K562 (cell line): ENCODE measurements around the gene EIF4EBP2. TPM values are rescaled to one million over a fixed set of nuclear protein-coding genes. Genes with fewer than 3 reads are reported as not detected.

Source experiments
- ATAC-seq: fragments of 200-7000 bp; cut with Tn5 transposase; 3 replicates; pipeline ENCODE4 v1.9.1; 2020; ENCODE audit warnings: moderate library complexity
- BruUV-seq: library from RNA; stranded (reverse); fragments of 400-500 nt; replicated peaks from 2 replicates; lab custom pipeline; 2021; lab: Mats Ljungman, UMichigan
- CTCF ChIA-PET: fragments of 300-600 bp; formaldehyde crosslinking; extraction: SDS; loops from one replicate; lab custom pipeline; 2021; ENCODE audit warnings: low intra/inter-chr PET ratio; lab: Yijun Ruan, JAX
- POLR2A ChIA-PET: fragments of 300-600, 350-650 bp; sonication (Branson Sonifier 250); formaldehyde crosslinking; extraction: SDS; loops from one replicate; lab custom pipeline; 2021; ENCODE audit warnings: antibody characterized with exemption, inconsistent platforms; lab: Yijun Ruan, JAX
- DNase-seq, 4 experiments: peaks; one replicate each; pipeline versions ENCODE4 v3.0.0 to v3.0.0-alpha.2; 2011 to 2018; ENCODE audit warnings: low spot score in 3 of 4, mixed read lengths in 3 of 4; ENCODE audit errors: extremely low read depth in 1 of 4
- FAIRE-seq: peaks from 2 replicates; lab custom pipeline; 2011; peaks lifted over from hg19 to GRCh38; lab: Jason Lieb, UNC
- H2AFZ ChIP-seq: 2 replicates; pipeline ENCODE4 v1.6.0; 2011; ENCODE audit warnings: low read depth, low read length, control low read depth, inconsistent platforms
- H3K27ac ChIP-seq: fragments of 200-600 bp; 3 replicates; pipeline ENCODE4 v1.8.0; 2011; ENCODE audit warnings: low read depth, mild to moderate bottlenecking, control low read depth, inconsistent platforms, low read length, moderate library complexity, mixed read lengths; ENCODE audit errors: extremely low read depth
- H3K27me3 ChIP-seq, 2 experiments: fragments of 300-600 bp in 1 of 2; 2 replicates in 1 of 2; 3 replicates in 1 of 2; pipeline versions ENCODE4 v1.6.0 to v1.8.0; 2011; ENCODE audit warnings: inconsistent platforms in 2 of 2, low read length in 2 of 2, mild to moderate bottlenecking in 1 of 2, mixed read lengths in 1 of 2, moderate library complexity in 1 of 2; ENCODE audit not compliant: control insufficient read depth in 2 of 2, insufficient read depth in 2 of 2
- H3K36me3 ChIP-seq: fragments of 300-600 bp; 3 replicates; pipeline ENCODE4 v1.8.0; 2011; ENCODE audit warnings: mild to moderate bottlenecking, low read length, inconsistent platforms; ENCODE audit not compliant: control insufficient read depth, insufficient read depth
- H3K4me1 ChIP-seq, 2 experiments: fragments of 200-600 bp in 1 of 2; replicated peaks in 1 of 2; 2 replicates in 1 of 2; 3 replicates in 1 of 2; pipeline versions ENCODE4 v1.5.1 to v1.8.0; 2011; ENCODE audit warnings: inconsistent platforms in 2 of 2, low read length in 2 of 2, mild to moderate bottlenecking in 1 of 2, mixed read lengths in 1 of 2, moderate library complexity in 1 of 2; ENCODE audit not compliant: control insufficient read depth in 2 of 2, insufficient read depth in 2 of 2
- H3K4me2 ChIP-seq: 2 replicates; pipeline ENCODE4 v1.6.1; 2011; ENCODE audit warnings: low read length, control low read depth, inconsistent platforms, mixed read lengths; ENCODE audit not compliant: insufficient read depth
- H3K4me3 ChIP-seq: fragments of 200-600 bp; sonication (generic), shearing (Covaris generic); 2 replicates; pipeline ENCODE4 v1.5.1; 2016; ENCODE audit warnings: control low read depth, inconsistent platforms
- H3K79me2 ChIP-seq: fragments of 200-600 bp; 3 replicates; pipeline ENCODE4 v1.8.0; 2011; ENCODE audit warnings: low read length, inconsistent platforms; ENCODE audit not compliant: control insufficient read depth, insufficient read depth
- H3K9ac ChIP-seq, 2 experiments: 2 replicates each; pipeline versions ENCODE4 v1.6.0 to v1.6.1; 2011; ENCODE audit warnings: low read depth in 2 of 2, low read length in 2 of 2, control low read depth in 1 of 2, inconsistent platforms in 1 of 2, mild to moderate bottlenecking in 1 of 2, mixed read lengths in 1 of 2; ENCODE audit not compliant: insufficient read depth in 1 of 2
- H3K9me1 ChIP-seq: one replicate; pipeline ENCODE4 v1.6.0; 2011; ENCODE audit warnings: inconsistent platforms, mild to moderate bottlenecking, low read length, moderate library complexity; ENCODE audit not compliant: control insufficient read depth, insufficient read depth
- H3K9me3 ChIP-seq: replicated peaks from 2 replicates; pipeline ENCODE4 v1.5.1; 2011; ENCODE audit warnings: low read depth, low read length, inconsistent platforms; ENCODE audit not compliant: control insufficient read depth, insufficient read depth
- H4K20me1 ChIP-seq: replicated peaks from 2 replicates; pipeline ENCODE4 v1.6.1; 2011; ENCODE audit warnings: low read length, inconsistent platforms, mixed read lengths; ENCODE audit not compliant: control insufficient read depth, insufficient read depth
- ZNF263 ChIP-seq: sonication (generic); formaldehyde crosslinking; IDR thresholded peaks from 2 replicates; pipeline ENCODE4 v1.8.0; 2022; ENCODE audit warnings: mild to moderate bottlenecking, missing genetic modification reagents, borderline replicate concordance
- WGBS: fragments of 100-300 bp; shearing (Covaris generic); methylation state at CpG from one replicate; pipeline ENCODE4 v1.1.6; 2016; ENCODE audit warnings: low coverage, mixed read lengths; ENCODE audit not compliant: insufficient coverage; ENCODE audit errors: missing lambda C conversion rate; 5-methylcytosine and 5-hydroxymethylcytosine counted together
- in situ Hi-C: fragments of 300-500 bp; cut with MboI; formaldehyde crosslinking; loops from 4 replicates; pipeline ENCODE4 v1.15.0; 2018; ENCODE audit warnings: inconsistent platforms, mixed read lengths
- intact Hi-C: fragments of 100-400 bp; cut with micrococcal nuclease; formaldehyde crosslinking; loops from 2 replicates; pipeline ENCODE4 v1.14.2; 2022
- polyA plus RNA-seq, 8 experiments: library from polyadenylated mRNA; depleted of rRNA in 4 of 8; stranded (reverse) in 5 of 8; unstranded in 3 of 8; fragments of >200 nt; fragmentation: Nextera tagmentation in 2 of 8; fragmentation: Illumina TruSeq in 1 of 8; extraction: Ambion mirVana in 2 of 8; extraction: Trizol in 1 of 8; gene quantifications; 2 replicates each; pipeline versions ENCODE4 v1.2.1 to v1.2.3, GENCODE V29; 2011 to 2014; ENCODE audit warnings: inconsistent platforms in 1 of 8, missing spikeins in 1 of 8
- total RNA-seq, 7 experiments: library from RNA; depleted of rRNA in 6 of 7; stranded (reverse); fragments of >200 nt in 6 of 7; fragmentation: Illumina TruSeq in 2 of 7; extraction: Trizol in 2 of 7; gene quantifications; 2 replicates each; pipeline versions ENCODE4 v1.2.1 to v1.2.3, GENCODE V29; 2011 to 2021; ENCODE audit warnings: low replicate concordance in 1 of 7
- TF ChIP-seq, protein P1 (sequence below): fragments of 250-450 bp; sonication (Bioruptor Pico); IDR thresholded peaks from 2 replicates; pipeline ENCODE4 v1.5.1; 2021; ENCODE audit warnings: mild to moderate bottlenecking

EIF4EBP2 gene
- total and polyA plus RNA-seq, 9 of the 15 experiments (the other 6 are each of a cell fraction or from before 2014, with no cell fraction given) = 16.1 to 67.5 (median 38.3) TPM

DNA sequence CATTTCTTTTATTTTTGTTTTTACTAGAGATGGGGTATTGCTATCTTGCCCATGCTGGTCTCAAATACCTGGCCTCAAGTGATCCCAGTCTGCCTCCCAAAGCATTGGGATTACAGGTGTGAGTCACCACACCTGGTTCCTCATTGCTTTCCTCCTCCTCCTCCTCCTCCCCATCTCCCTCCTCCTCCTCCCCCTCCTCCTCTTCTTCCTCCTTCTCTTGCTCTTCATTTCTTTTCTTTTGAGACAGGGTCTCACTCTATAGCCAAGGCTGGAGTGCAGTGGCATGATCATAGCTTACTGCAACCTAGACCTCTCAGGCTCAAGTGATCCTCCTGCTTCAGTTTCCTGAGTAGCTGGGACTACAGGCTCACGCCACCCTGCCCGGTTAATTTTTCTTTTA is 43.7 kb upstream of the EIF4EBP2 start:
- POLR2A ChIA-PET = interaction anchor here (1.1 kb wide), 1 partner anchor 39 kb away, joined by 3 read pairs; no protein-coding TSS in a partner anchor

More for the DNA sequence above, 43.7 kb upstream of the EIF4EBP2 start:
- WGBS = 43% methylated on average over 2 of the region's 2 CpGs
- TF ChIP-seq, protein P1, sequence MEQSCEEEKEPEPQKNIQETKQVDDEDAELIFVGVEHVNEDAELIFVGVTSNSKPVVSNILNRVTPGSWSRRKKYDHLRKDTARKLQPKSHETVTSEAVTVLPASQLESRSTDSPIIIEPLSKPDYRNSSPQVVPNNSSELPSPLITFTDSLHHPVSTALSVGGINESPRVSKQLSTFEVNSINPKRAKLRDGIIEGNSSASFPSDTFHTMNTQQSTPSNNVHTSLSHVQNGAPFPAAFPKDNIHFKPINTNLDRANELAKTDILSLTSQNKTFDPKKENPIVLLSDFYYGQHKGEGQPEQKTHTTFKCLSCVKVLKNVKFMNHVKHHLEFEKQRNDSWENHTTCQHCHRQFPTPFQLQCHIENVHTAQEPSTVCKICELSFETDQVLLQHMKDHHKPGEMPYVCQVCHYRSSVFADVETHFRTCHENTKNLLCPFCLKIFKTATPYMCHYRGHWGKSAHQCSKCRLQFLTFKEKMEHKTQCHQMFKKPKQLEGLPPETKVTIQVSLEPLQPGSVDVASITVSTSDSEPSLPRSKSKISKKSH (CRISPR knock-in tag) = no peak
- TF ChIP-seq ZNF263 = peak; percentile 79
- TF ChIP-seq, all 486 proteins: peak for 1
- no peaks in the 10 kb centered on the region for H3K36me3 ChIP-seq
- ATAC-seq = no peak
- peaks cover 16% of the 10 kb centered on the region; the same call in 1 of the 2 replicates for H4K20me1 ChIP-seq
- peaks cover 2% of the 10 kb centered on the region; the same call in 1 of the 2 replicates for H3K9me3 ChIP-seq
- H3K4me3 ChIP-seq = no peak overlapping the region
- no peak overlapping the region for H3K4me2 ChIP-seq
- H3K27me3 ChIP-seq = peaks cover 0 to 14% of the 10 kb centered on the region in 2 experiments; a peak in 2 of 5 replicates
- no peak overlapping the region for H3K27ac ChIP-seq
- H3K79me2 ChIP-seq = no peaks in the 10 kb centered on the region
- H3K9ac ChIP-seq = no peak overlapping the region
- H3K9me1 ChIP-seq = no peaks in the 10 kb centered on the region
- H3K4me1 ChIP-seq = peaks cover 5 to 10% of the 10 kb centered on the region in 2 experiments; a peak in 4 of 5 replicates
- intact Hi-C loops (no loop called here), in situ Hi-C loops (loop anchor here (5.0 kb wide), 1 partner anchor 143 kb away; no protein-coding TSS in a partner anchor)
- H2AFZ ChIP-seq = no peak overlapping the region
- no peak for FAIRE-seq
- CTCF ChIA-PET = interaction anchor here (0.6 kb wide), 2 partner anchors 28 to 112 kb away, joined by 4 to 5 read pairs; no protein-coding TSS in a partner anchor
- no TSS peak for BruUV-seq
- no peak for DNase-seq
